Endothelial cell of umbilical vein (primary cell): ENCODE results near the gene GALNT14. TPM values are rescaled to one million over a fixed set of nuclear protein-coding genes. Genes with fewer than 3 reads are reported as not detected.

Source experiments
- BruUV-seq: library from RNA; stranded (reverse); fragments of 400-500 nt; replicated peaks from 2 replicates; lab custom pipeline; 2021; lab: Mats Ljungman, UMichigan
- CTCF ChIA-PET: fragments of 300-600, 350-600 bp; sonication (Branson Sonifier 250); formaldehyde crosslinking; loops from one replicate; lab custom pipeline; 2021; ENCODE audit warnings: antibody characterized with exemption, inconsistent platforms; lab: Charles Lee
- POLR2A ChIA-PET: fragments of 300-600, 350-600 bp; sonication (Branson Sonifier 250); formaldehyde crosslinking; loops from one replicate; lab custom pipeline; 2021; ENCODE audit warnings: antibody characterized with exemption, inconsistent platforms; lab: Charles Lee
- DNase-seq: peaks from one replicate; pipeline ENCODE4 v3.0.0-alpha.2; 2011; ENCODE audit warnings: low read depth, low spot score
- FAIRE-seq: peaks from 2 replicates; lab custom pipeline; 2011; peaks lifted over from hg19 to GRCh38; lab: Jason Lieb, UNC
- H2AFZ ChIP-seq: 2 replicates; pipeline ENCODE4 v1.6.0; 2012; ENCODE audit warnings: low read depth, low read length, control low read depth, inconsistent platforms
- H3K27ac ChIP-seq: 2 replicates; pipeline ENCODE4 v1.5.1; 2011; ENCODE audit warnings: low read depth, mild to moderate bottlenecking, control low read depth, low read length, moderate library complexity; ENCODE audit not compliant: insufficient read depth
- H3K27me3 ChIP-seq, 2 experiments: 2 replicates each; pipeline versions ENCODE4 v1.6.0 to v1.6.1; 2011; ENCODE audit warnings: low read length in 2 of 2, mixed read lengths in 1 of 2; ENCODE audit not compliant: control insufficient read depth in 2 of 2, insufficient read depth in 2 of 2
- H3K36me3 ChIP-seq, 2 experiments: 2 replicates in 1 of 2; 3 replicates in 1 of 2; pipeline ENCODE4 v1.5.1; 2011; ENCODE audit warnings: low read length in 2 of 2, mild to moderate bottlenecking in 1 of 2, moderate library complexity in 1 of 2; ENCODE audit not compliant: control insufficient read depth in 2 of 2, insufficient read depth in 2 of 2; ENCODE audit errors: extremely low read depth in 1 of 2
- H3K4me1 ChIP-seq: 3 replicates; pipeline ENCODE4 v1.5.1; 2011; ENCODE audit warnings: mild to moderate bottlenecking, low read length; ENCODE audit not compliant: control insufficient read depth, insufficient read depth; ENCODE audit errors: extremely low read depth
- H3K4me2 ChIP-seq: 2 replicates; pipeline ENCODE4 v1.6.1; 2011; ENCODE audit warnings: low read length, control low read depth, mixed read lengths; ENCODE audit not compliant: insufficient read depth
- H3K4me3 ChIP-seq, 3 experiments: fragments of 200-600 bp in 1 of 3; sonication (generic), shearing (Covaris generic) in 1 of 3; replicated peaks in 1 of 3; 2 replicates each; pipeline ENCODE4 v1.5.1; 2011 to 2016; ENCODE audit warnings: control low read depth in 3 of 3, low read length in 3 of 3, mild to moderate bottlenecking in 2 of 3, inconsistent platforms in 1 of 3, low read depth in 1 of 3, moderate library complexity in 1 of 3; ENCODE audit not compliant: insufficient read depth in 1 of 3
- H3K79me2 ChIP-seq: 2 replicates; pipeline ENCODE4 v1.6.0; 2012; ENCODE audit warnings: low read length, inconsistent platforms; ENCODE audit not compliant: control insufficient read depth, insufficient read depth
- H3K9ac ChIP-seq: replicated peaks from 2 replicates; pipeline ENCODE3; 2011; ENCODE audit warnings: low read length, control low read depth; ENCODE audit not compliant: insufficient read depth; ENCODE audit errors: extremely low read depth
- H3K9me1 ChIP-seq: replicated peaks from 3 replicates; pipeline ENCODE4 v1.6.0; 2011; ENCODE audit warnings: mild to moderate bottlenecking, low read length; ENCODE audit not compliant: control insufficient read depth, insufficient read depth; ENCODE audit errors: extremely low read depth
- H3K9me3 ChIP-seq: replicated peaks from 2 replicates; pipeline ENCODE4 v1.5.1; 2012; ENCODE audit warnings: low read length, inconsistent platforms; ENCODE audit not compliant: control insufficient read depth, insufficient read depth
- H4K20me1 ChIP-seq: replicated peaks from 2 replicates; pipeline ENCODE3; 2011; ENCODE audit warnings: mild to moderate bottlenecking, low read length; ENCODE audit not compliant: control insufficient read depth, insufficient read depth; ENCODE audit errors: extremely low read depth
- EZH2 ChIP-seq: IDR thresholded peaks from 2 replicates; pipeline ENCODE4 v1.6.1; 2012; ENCODE audit warnings: borderline replicate concordance, low read depth, mild to moderate bottlenecking, moderate library complexity, low read length, inconsistent platforms; ENCODE audit not compliant: severe bottlenecking
- FOS ChIP-seq: IDR thresholded peaks from 2 replicates; pipeline ENCODE4 v1.6.1; 2011; ENCODE audit warnings: mild to moderate bottlenecking, low read length, moderate library complexity, borderline replicate concordance; ENCODE audit not compliant: insufficient read depth
- GATA2 ChIP-seq: IDR thresholded peaks from 2 replicates; pipeline ENCODE4 v1.7.0; 2011; ENCODE audit warnings: low read depth, mild to moderate bottlenecking, moderate library complexity, mixed read lengths, low read length; ENCODE audit not compliant: insufficient read length, insufficient read depth
- JUN ChIP-seq: IDR thresholded peaks from 2 replicates; pipeline ENCODE4 v1.6.1; 2011; ENCODE audit warnings: borderline replicate concordance, low read depth; ENCODE audit not compliant: insufficient read length, insufficient read depth
- MYC ChIP-seq: IDR thresholded peaks from one replicate; pipeline ENCODE4 v1.6.1; 2011; ENCODE audit warnings: mild to moderate bottlenecking, low read depth, low read length
- POLR2A ChIP-seq: IDR thresholded peaks from 2 replicates; pipeline ENCODE4 v1.6.1; 2012; ENCODE audit warnings: low read depth, mild to moderate bottlenecking, control low read depth, low read length
- POLR2AphosphoS5 ChIP-seq: IDR thresholded peaks from 2 replicates; pipeline ENCODE4 v1.6.1; 2012; ENCODE audit warnings: low read depth, mild to moderate bottlenecking, control low read depth, low read length, moderate library complexity; ENCODE audit not compliant: insufficient read depth
- dilution Hi-C: fragments of 300-500 bp; cut with MboI; formaldehyde crosslinking; loops from one replicate; pipeline ENCODE4 v1.15.0; 2019; ENCODE audit warnings: low sequenced_read_pairs; ENCODE audit not compliant: extremely low pct_ligation_motif_present
- intact Hi-C: fragments of 100-400 bp; cut with micrococcal nuclease; formaldehyde crosslinking; loops from one replicate; pipeline ENCODE4 v1.10.0; 2022
- polyA plus RNA-seq, 4 experiments: library from polyadenylated mRNA; depleted of rRNA in 3 of 4; stranded (reverse) in 3 of 4; unstranded in 1 of 4; fragments of >200 nt; gene quantifications; 2 replicates each; pipeline versions ENCODE4 v1.2.1 to v1.2.3, GENCODE V29; 2011 to 2012; ENCODE audit warnings: missing spikeins in 1 of 4
- total RNA-seq: library from RNA; stranded (reverse); gene quantifications from 2 replicates; pipeline ENCODE4 v1.2.3, GENCODE V29; 2021
- TF ChIP-seq, protein P1 (sequence below), 2 donors: IDR thresholded peaks; 1 replicate in 1 of 2; 2 replicates in 1 of 2; pipeline ENCODE4 v1.5.1; 2011; ENCODE audit warnings: low read length in 2 of 2, mild to moderate bottlenecking in 2 of 2, moderate library complexity in 2 of 2, control low read depth in 1 of 2, inconsistent platforms in 1 of 2, low read depth in 1 of 2; ENCODE audit not compliant: insufficient read depth in 1 of 2; ENCODE audit errors: extremely low read depth in 1 of 2
- TF ChIP-seq, protein P2 (sequence below): IDR thresholded peaks from 2 replicates; pipeline ENCODE4 v1.6.1; 2011; ENCODE audit not compliant: insufficient read depth, insufficient read length

GALNT14 gene
- total and polyA plus RNA-seq, 2 donors (not counting 3 experiments of a cell fraction or from before 2014, with no cell fraction given) = 0.04 to 0.40 TPM

DNA sequence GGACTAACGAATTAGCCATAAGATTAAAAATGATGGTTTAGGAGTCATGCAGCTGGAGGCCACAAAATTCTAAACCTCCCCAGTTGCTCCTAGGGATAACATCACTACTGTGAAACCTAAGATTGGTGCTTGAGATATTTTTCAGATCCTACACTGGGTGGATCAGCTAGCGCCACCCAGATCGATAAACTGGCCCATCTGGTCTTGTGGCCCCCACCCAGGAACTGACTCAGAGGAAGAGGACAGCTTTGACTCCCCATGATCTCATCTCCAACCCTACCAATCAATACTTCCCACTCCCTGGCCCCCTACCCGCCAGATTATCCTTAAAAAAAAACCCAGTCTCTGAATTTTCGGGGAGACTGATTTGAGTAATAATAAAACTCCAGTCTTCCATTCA lies 5.5 kb downstream of the GALNT14 start:
- BruUV-seq = no TSS peak
- intact Hi-C loops (no loop called here), dilution Hi-C loops (no loop called here)
- Histone ChIP-seq H3K9me3 (no peaks in the 10 kb centered on the region), H3K4me1 (no peaks in the 10 kb centered on the region), H2AFZ (no peak overlapping the region), H3K9me1 (no peaks in the 10 kb centered on the region), H3K9ac (no peak overlapping the region), H3K27ac (no peak overlapping the region), H3K36me3 (no peaks in the 10 kb centered on the region), H4K20me1 (no peaks in the 10 kb centered on the region), H3K79me2 (no peaks in the 10 kb centered on the region), H3K4me2 (no peak overlapping the region), H3K4me3 (no peak overlapping the region), H3K27me3 (peaks cover 10 to 17% of the 10 kb centered on the region in 2 experiments)
- no peak for FAIRE-seq
- no peak for DNase-seq
- no peak for TF ChIP-seq FOS
- TF ChIP-seq, protein P1, sequence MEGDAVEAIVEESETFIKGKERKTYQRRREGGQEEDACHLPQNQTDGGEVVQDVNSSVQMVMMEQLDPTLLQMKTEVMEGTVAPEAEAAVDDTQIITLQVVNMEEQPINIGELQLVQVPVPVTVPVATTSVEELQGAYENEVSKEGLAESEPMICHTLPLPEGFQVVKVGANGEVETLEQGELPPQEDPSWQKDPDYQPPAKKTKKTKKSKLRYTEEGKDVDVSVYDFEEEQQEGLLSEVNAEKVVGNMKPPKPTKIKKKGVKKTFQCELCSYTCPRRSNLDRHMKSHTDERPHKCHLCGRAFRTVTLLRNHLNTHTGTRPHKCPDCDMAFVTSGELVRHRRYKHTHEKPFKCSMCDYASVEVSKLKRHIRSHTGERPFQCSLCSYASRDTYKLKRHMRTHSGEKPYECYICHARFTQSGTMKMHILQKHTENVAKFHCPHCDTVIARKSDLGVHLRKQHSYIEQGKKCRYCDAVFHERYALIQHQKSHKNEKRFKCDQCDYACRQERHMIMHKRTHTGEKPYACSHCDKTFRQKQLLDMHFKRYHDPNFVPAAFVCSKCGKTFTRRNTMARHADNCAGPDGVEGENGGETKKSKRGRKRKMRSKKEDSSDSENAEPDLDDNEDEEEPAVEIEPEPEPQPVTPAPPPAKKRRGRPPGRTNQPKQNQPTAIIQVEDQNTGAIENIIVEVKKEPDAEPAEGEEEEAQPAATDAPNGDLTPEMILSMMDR (IDR thresholded peaks at IDR 0.05; ENCODE audit: extremely low read depth in 1 of 2, insufficient read depth in 1 of 2, low read depth in 1 of 2, low read length in 2 of 2) = no peak
- no peak for TF ChIP-seq JUN
- TF ChIP-seq, protein P2, sequence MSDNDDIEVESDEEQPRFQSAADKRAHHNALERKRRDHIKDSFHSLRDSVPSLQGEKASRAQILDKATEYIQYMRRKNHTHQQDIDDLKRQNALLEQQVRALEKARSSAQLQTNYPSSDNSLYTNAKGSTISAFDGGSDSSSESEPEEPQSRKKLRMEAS = no peak
- no peak for TF ChIP-seq MYC
- TF ChIP-seq POLR2A = no peak
- no peak for TF ChIP-seq GATA2
- no peak for TF ChIP-seq POLR2AphosphoS5
- no peak for TF ChIP-seq EZH2
- POLR2A ChIA-PET = no interaction called here
- CTCF ChIA-PET = no interaction called here
